ENCODE results near the gene KDM2A. TPM values are rescaled to one million over a fixed set of nuclear protein-coding genes. Genes with fewer than 3 reads are reported as not detected.
"Not testable (repeated sequence)": the region's sequence is repeated elsewhere in the genome, so short reads cannot be mapped to it uniquely, and the experiment has no call there.

KDM2A gene
- total RNA-seq, 4 donors from 2014 or later: 38.7 to 88.1 (median 73.5) TPM

DNA sequence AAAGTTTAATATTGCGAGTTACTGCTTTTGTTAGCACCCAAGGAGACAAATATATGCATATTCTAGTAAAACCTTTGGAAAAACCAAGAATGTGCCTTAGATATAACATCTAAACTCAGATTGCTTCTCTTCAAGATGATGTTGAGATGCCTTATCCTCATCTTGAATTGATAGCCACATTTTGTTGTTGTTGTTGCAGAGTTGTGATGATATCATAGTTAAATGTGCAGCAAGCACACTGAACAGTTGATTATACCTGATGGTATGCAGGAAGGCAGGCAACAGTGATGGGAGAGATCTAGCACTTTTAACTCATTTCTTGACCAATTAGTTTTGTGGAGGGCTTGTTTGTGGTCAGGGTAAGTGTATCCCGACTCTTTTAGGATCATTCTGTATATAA, 48.0 kb downstream of the KDM2A start:
- Histone ChIP-seq H3K9me3 (no peaks in the 10 kb centered on the region), H3K27me3 (no peaks in the 10 kb centered on the region), H3K4me3 (replicated peaks in 1 of 3) (no peak overlapping the region), H3K36me3 (no peaks in the 10 kb centered on the region), H3K27ac (no peak overlapping the region), H3K4me1 (peaks cover 6 to 19% of the 10 kb centered on the region in 2 donors)
- WGBS, 2 donors: 89 to 90% methylated on average over 2 of the region's 2 CpGs
- TF ChIP-seq POLR2A (IDR thresholded peaks at IDR 0.05): no peak
- TF ChIP-seq, protein P1, sequence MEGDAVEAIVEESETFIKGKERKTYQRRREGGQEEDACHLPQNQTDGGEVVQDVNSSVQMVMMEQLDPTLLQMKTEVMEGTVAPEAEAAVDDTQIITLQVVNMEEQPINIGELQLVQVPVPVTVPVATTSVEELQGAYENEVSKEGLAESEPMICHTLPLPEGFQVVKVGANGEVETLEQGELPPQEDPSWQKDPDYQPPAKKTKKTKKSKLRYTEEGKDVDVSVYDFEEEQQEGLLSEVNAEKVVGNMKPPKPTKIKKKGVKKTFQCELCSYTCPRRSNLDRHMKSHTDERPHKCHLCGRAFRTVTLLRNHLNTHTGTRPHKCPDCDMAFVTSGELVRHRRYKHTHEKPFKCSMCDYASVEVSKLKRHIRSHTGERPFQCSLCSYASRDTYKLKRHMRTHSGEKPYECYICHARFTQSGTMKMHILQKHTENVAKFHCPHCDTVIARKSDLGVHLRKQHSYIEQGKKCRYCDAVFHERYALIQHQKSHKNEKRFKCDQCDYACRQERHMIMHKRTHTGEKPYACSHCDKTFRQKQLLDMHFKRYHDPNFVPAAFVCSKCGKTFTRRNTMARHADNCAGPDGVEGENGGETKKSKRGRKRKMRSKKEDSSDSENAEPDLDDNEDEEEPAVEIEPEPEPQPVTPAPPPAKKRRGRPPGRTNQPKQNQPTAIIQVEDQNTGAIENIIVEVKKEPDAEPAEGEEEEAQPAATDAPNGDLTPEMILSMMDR (IDR thresholded peaks at IDR 0.05): no peak
- no peak for DNase-seq
- intact Hi-C loops (cut with DNase I): loop anchor here (5.0 kb wide), 1 partner anchor 85 kb away; no protein-coding TSS in a partner anchor

DNA sequence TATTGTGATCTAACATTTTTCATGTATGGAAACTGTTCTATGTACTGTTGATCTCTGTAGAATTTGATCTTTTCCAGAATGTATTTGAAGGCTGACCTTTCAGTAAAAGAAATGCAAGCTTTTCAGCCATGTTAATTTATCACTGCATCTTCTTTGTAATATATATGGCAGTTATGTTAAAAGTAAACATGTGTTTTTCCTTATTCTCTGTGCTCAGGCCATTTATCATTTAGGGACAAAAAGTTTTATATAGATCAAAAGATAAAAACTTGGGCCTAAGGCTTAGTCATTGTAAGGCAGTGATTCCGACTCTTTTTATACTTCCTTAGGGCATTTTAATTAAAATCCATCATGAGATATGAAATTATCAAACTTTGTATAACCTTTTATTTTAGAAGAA, 48.7 kb downstream of the KDM2A start:
- Histone ChIP-seq H3K36me3 (no peaks in the 10 kb centered on the region), H3K9me3 (no peaks in the 10 kb centered on the region), H3K27ac (no peak overlapping the region), H3K27me3 (no peaks in the 10 kb centered on the region), H3K4me1 (peaks cover 6 to 19% of the 10 kb centered on the region in 2 donors), H3K4me3 (replicated peaks in 1 of 3) (no peak overlapping the region)
- no peak for DNase-seq
- intact Hi-C loops (cut with DNase I): loop anchor here (5.0 kb wide), 1 partner anchor 85 kb away; no protein-coding TSS in a partner anchor
- TF ChIP-seq, protein P1 (IDR thresholded peaks at IDR 0.05): no peak
- 90 to 95% methylated on average over 1 of the region's 1 CpG for WGBS, 2 donors

DNA sequence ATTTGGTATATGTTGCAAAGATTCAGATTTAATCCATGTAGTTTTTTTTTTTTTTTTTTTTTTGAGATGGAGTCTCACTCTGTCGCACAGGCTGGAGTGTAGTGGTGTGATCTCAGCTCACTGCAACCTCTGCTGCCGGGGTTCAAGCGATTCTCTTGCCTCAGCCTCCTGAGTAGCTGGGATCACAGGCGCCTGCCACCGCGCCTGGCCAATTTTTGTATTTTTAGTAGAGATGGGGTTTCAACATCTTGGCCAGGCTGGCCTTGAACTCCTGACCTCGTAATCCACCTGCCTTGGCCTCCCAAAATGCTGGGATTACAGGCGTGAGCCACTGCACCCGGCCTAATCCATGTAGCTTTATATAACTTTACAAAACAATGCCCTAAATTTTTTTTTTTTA, 49.8 kb downstream of the KDM2A start:
- not testable (repeated sequence) for H3K9me3 ChIP-seq; H3K36me3 ChIP-seq; H3K27me3 ChIP-seq; H3K4me3 ChIP-seq (replicated peaks in 1 of 3); H3K27ac ChIP-seq
- H3K4me1 ChIP-seq: peaks cover 6 to 18% of the 10 kb centered on the region in 2 donors
- DNase-seq: peak in 1 of 2 donors; percentile 23
- WGBS, 2 donors: 89% methylated on average over 9 of the region's 9 CpGs
- intact Hi-C loops (cut with DNase I): loop anchor here (5.0 kb wide), 1 partner anchor 87 kb away; no protein-coding TSS in a partner anchor

DNA sequence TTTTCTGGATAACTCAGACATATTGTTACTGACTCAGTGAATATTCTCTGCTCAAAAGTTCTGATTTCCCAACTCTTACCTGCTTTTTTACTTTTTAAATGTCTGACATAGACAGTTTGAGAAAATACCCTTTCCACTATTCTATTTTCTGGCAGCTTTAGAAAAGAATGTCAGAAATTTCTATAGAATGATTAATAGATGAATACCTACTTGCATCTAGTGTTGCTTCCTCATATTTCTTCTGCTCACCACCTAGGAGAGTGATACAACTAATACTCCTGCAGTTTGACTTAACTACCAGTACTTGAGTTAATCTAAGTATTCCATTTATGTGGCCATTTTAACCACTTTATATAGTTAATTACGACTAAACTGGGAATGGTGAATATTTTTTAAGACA, 55.2 kb downstream of the KDM2A start:
- intact Hi-C loops (cut with DNase I): no loop called here
- no peak for TF ChIP-seq POLR2A (IDR thresholded peaks at IDR 0.05)
- TF ChIP-seq, protein P1 (IDR thresholded peaks at IDR 0.05): no peak

DNA sequence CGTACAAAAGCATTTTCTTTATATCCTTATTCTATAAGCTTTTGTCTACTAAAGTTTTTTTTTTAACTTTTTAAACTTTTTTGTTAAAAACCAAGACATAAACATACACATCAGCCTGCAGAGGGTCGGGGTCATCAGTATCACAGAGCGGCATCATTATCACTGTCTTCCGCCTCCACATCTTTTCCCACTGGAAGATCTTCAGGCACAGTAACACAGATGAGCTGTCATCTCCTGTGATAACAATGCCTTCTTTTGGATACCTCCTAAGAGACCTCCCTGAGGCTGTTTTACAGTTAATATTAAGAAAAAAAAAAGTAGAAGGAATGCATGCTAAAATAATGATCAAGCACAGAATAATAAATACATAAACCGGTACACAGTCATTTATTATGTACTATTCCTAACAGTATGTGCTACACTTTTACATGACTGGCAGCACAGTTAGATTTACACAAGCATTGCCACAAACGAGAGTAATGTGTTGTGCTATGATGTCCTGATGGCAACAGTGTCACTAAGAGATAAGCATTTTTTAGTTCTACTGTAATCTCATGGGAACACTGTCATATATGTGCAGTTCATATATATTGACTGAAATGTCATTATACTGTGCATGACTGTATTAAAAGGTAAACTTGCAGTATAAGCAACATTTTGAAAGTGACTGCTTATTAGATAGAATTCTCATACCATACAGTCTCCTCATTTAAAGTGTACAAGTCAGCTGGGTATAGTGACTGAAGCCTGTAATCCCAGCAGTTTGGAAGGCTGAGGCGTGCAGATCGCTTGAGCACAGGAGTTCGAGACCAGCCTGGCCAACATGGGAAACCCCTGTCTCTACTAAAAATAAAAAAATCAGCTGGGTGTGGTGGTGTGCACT, 58.6 kb downstream of the KDM2A start:
- 93 to 95% methylated on average over 9 of the region's 9 CpGs for WGBS, 2 donors
- H3K27me3 ChIP-seq: no peaks in the 10 kb centered on the region
- no peaks in the 10 kb centered on the region for H3K4me1 ChIP-seq
- H3K4me3 ChIP-seq (replicated peaks in 1 of 3): no peak overlapping the region
- intact Hi-C loops (cut with DNase I): no loop called here
- H3K36me3 ChIP-seq: peaks cover 0 to 18% of the 10 kb centered on the region in 2 donors
- H3K27ac ChIP-seq: no peak overlapping the region
- DNase-seq: no peak
- no peaks in the 10 kb centered on the region for H3K9me3 ChIP-seq
- TF ChIP-seq, protein P1 (IDR thresholded peaks at IDR 0.05): no peak
- no peak for TF ChIP-seq POLR2A (IDR thresholded peaks at IDR 0.05)

More for the DNA sequence above, 55.2 kb downstream of the KDM2A start:
- Histone ChIP-seq H3K27ac (no peak overlapping the region), H3K4me1 (no peaks in the 10 kb centered on the region), H3K36me3 (no peaks in the 10 kb centered on the region), H3K27me3 (no peaks in the 10 kb centered on the region), H3K4me3 (replicated peaks in 1 of 3) (no peak overlapping the region), H3K9me3 (no peaks in the 10 kb centered on the region)
- DNase-seq: no peak
- WGBS, 2 donors: 90 to 93% methylated on average over 1 of the region's 1 CpG

Data from thyroid gland (tissue), 4 donors.